DMS153 treated with DMSO at 0.1 percent for 48 hours (cell line): ENCODE results near the gene ZNF628.

Experiments
- DNase-seq: peaks from one replicate; lab custom pipeline; 2025; ENCODE audit not compliant: unreplicated experiment; lab: John Stamatoyannopoulos, UW

The ZNF628 gene

DNA sequence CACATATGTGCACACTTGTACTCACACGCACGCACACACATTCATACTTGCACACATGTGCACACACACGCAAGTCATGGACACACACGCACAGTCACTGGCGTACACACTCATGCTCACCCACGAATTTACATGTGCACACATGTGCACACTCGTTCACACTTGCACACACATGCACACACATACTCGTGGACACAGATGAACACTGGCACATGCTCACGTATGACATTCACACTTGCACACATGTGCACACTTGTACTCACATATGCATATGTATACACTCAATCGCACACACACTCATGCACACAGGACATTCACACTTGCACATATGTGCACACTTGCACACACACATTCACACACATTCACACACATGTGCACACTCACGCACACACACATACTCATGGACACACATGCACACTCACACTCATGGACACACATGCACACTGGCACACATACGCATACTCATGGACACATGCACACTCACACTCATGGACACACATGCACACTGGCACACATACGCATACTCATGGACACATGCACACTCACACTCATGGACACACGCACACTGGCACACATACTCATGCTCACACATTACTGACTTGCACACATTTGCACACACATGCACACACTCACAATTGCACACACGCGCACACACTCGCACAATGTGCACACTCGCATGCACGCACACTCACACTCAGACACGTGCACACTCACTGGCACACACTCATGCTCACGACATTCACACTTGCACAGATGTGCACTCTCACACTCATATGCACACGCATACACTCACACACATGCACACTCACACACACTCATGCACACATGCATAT is 51.0 kb downstream of the ZNF628 start:
- no peak for DNase-seq

DNA sequence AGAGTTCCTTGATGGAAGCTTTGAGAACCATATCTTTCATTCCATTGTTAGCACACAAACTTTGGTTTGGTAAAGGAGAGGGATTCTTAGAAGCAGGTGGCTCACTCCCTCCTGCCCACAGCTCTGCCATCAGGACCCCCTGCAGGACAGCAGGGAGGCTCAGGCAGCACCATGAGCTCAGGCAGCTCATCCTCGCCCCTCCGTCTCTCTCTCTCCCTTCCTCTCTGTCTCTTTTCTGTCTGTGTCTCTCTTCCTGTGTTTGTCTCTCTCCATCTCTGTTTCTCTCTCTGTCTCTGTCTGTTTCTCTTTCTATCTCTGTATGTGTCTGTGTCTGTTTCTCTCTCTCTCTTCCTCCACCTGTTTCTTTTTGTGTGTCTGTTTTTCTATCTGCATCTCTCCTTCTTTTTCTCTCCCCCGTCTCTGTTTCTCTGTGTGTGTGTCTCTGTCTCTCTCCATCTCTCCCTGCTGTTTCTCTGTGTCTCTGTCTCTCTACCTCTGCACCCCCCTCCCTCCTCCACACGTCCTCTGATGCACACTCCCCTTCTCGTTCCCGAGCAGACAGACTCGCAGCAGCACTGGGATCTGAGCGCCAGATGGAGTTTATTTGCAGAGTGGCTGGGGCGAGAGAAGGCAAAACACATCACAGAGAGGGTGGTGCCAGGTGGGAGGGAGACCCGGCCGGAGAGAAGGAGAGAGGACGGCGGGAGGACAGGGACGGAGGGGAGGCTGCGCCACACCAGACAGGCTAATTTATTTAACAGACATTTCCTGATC is 51.8 kb downstream of the ZNF628 start:
- peak; percentile 86 for DNase-seq

GRCh38 chr19:55529636-55530234 is 53.3 kb downstream of the ZNF628 start:
- no peak for DNase-seq

- DNase-seq, result no peak
Measured at GRCh38 chr19:55530996-55531395, 54.6 kb downstream of the ZNF628 start.
